Gastrocnemius medialis (tissue), 4 donors: ENCODE data around the gene SLC29A3.

Experiments used
- POLR2A ChIP-seq, 2 donors: fragments of 450-650 bp; IDR thresholded peaks; one replicate each; pipeline ENCODE4 v1.6.1; 2017; ENCODE audit warnings: antibody characterized with exemption in 2 of 2, mild to moderate bottlenecking in 2 of 2, moderate library complexity in 2 of 2
- TF ChIP-seq, protein P1 (sequence below), 5 experiments: fragments of 450-650 bp in 3 of 5; fragments of 200-600 bp in 2 of 5; sonication (generic) in 2 of 5; IDR thresholded peaks in 4 of 5; conservative IDR thresholded peaks in 1 of 5; 1 replicate in 4 of 5; 2 replicates in 1 of 5; pipeline ENCODE4 v1.5.1; 2016 to 2019; ENCODE audit warnings: antibody characterized with exemption in 5 of 5, mild to moderate bottlenecking in 3 of 5, moderate library complexity in 3 of 5

DNA sequence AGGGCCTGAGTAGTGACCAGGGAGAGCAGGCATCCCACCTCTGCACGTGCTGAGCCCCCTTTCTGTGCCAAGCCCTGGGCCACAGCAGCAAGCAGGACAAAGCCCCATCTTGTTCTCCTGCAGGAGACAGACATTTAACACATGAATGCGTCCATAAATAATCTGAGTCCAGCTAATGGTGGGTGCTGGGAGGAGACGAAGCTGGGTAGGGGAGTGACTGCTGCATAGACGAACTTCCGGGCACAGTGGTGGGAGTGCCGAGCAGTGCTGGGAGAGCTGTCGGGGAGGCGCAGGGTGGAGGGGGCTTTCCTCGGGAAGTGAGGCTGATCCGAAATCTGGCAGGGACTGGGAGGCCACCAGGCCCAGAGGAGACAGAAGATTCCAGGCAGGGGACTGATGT, 35.2 kb upstream of the SLC29A3 start:
- TF ChIP-seq, protein P1, sequence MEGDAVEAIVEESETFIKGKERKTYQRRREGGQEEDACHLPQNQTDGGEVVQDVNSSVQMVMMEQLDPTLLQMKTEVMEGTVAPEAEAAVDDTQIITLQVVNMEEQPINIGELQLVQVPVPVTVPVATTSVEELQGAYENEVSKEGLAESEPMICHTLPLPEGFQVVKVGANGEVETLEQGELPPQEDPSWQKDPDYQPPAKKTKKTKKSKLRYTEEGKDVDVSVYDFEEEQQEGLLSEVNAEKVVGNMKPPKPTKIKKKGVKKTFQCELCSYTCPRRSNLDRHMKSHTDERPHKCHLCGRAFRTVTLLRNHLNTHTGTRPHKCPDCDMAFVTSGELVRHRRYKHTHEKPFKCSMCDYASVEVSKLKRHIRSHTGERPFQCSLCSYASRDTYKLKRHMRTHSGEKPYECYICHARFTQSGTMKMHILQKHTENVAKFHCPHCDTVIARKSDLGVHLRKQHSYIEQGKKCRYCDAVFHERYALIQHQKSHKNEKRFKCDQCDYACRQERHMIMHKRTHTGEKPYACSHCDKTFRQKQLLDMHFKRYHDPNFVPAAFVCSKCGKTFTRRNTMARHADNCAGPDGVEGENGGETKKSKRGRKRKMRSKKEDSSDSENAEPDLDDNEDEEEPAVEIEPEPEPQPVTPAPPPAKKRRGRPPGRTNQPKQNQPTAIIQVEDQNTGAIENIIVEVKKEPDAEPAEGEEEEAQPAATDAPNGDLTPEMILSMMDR (IDR thresholded peaks at IDR 0.05 in 4 of 5, conservative IDR thresholded peaks at IDR 0.05 in 1 of 5), result no peak
- no peak for TF ChIP-seq POLR2A (IDR thresholded peaks at IDR 0.05)
